Activated CD8-positive, alpha-beta T cell treated with anti-CD3 and anti-CD28 coated beads for 36 hours (primary cell): Measurements from ENCODE around the gene PDLIM3. TPM values are rescaled to one million over a fixed set of nuclear protein-coding genes. Genes with fewer than 3 reads are reported as not detected.
"Not testable (repeated sequence)": the region's sequence is repeated elsewhere in the genome, so short reads cannot be mapped to it uniquely, and the experiment has no call there.

Source experiments
- ATAC-seq: fragments of 200-7000 bp; cut with Tn5 transposase; one replicate; pipeline ENCODE4 v1.10.0; 2021; ENCODE audit warnings: mild to moderate bottlenecking, moderate library complexity
- CTCF ChIA-PET: fragments of 350-600 bp; sonication (Branson Sonifier 250); formaldehyde crosslinking; loops from one replicate; lab custom pipeline; 2021; ENCODE audit warnings: antibody characterized with exemption; lab: Charles Lee
- POLR2A ChIA-PET: fragments of 350-600 bp; sonication (Branson Sonifier 250); formaldehyde crosslinking; loops from one replicate; lab custom pipeline; 2021; ENCODE audit warnings: antibody characterized with exemption; lab: Charles Lee
- DNase-seq: peaks from one replicate; pipeline ENCODE4 v3.0.0-alpha.2; 2020
- H3K27ac Mint-ChIP-seq: one replicate; pipeline ENCODE4 v1.8.0; 2021; ENCODE audit warnings: mild to moderate bottlenecking, mixed read lengths
- H3K27me3 Mint-ChIP-seq: one replicate; pipeline ENCODE4 v1.8.0; 2021; ENCODE audit warnings: mixed read lengths
- H3K36me3 Mint-ChIP-seq: one replicate; pipeline ENCODE4 v1.8.0; 2021; ENCODE audit warnings: low read depth, mixed read lengths
- H3K4me1 Mint-ChIP-seq: one replicate; pipeline ENCODE4 v1.8.0; 2021; ENCODE audit warnings: low read depth, mixed read lengths
- H3K4me3 Mint-ChIP-seq: one replicate; pipeline ENCODE4 v1.8.0; 2021; ENCODE audit warnings: mild to moderate bottlenecking, moderate library complexity, mixed read lengths
- H3K9me3 Mint-ChIP-seq: one replicate; pipeline ENCODE4 v1.8.0; 2021; ENCODE audit warnings: mixed read lengths
- intact Hi-C: fragments of 100-400 bp; cut with micrococcal nuclease; formaldehyde crosslinking; loops from one replicate; pipeline ENCODE4 v1.10.0; 2022
- total RNA-seq, 2 experiments: library from RNA; stranded (reverse); gene quantifications; one replicate each; pipeline ENCODE4 v1.2.3, GENCODE V29; 2021
- TF ChIP-seq, protein P1 (sequence below): fragments of 200-600 bp; IDR thresholded peaks from one replicate; pipeline ENCODE4 v1.8.0; 2022; ENCODE audit warnings: antibody characterized with exemption, mild to moderate bottlenecking

PDLIM3 gene
- total RNA-seq, 2 experiments from 2014 or later: not detected

DNA sequence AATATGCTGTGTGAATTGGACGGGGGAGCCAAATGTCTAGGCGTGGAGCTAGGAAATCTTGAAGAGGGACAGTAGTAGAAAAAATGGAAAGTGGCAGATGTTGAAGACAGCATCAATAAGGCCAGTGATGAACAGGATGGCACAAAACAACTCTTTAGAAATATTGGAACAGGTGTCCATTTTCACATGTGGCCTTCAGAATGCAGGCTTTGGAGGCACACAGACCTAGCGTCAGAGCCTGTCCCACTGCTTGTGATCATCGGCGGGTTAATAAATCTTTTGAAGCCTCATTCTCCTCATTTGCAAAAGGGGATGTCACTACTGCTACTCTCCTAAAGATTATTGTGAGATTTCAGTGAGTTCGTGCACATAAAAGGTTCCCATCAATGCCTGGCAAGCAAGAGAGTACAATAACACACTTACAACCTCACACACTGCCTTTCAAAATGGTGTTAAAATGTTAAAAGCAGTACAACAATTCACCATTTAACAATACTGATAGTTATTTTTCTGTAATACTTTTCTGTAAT is 2.4 kb downstream of the PDLIM3 start:
- DNase-seq (no peak), ATAC-seq (no peak)
- ChIA-PET POLR2A (interaction anchor here (0.5 kb wide), 1 partner anchor 69 kb away, joined by 3 read pairs; no protein-coding TSS in a partner anchor), CTCF (interaction anchor here (1.3 kb wide), 1 partner anchor 65 kb away, joined by 3 read pairs; no protein-coding TSS in a partner anchor)
- intact Hi-C loops: no loop called here
- no peaks in the 10 kb centered on the region for H3K36me3 Mint-ChIP-seq
- peaks cover 41% of the 10 kb centered on the region for H3K27me3 Mint-ChIP-seq
- H3K27ac Mint-ChIP-seq: no peak overlapping the region
- TF ChIP-seq, protein P1, sequence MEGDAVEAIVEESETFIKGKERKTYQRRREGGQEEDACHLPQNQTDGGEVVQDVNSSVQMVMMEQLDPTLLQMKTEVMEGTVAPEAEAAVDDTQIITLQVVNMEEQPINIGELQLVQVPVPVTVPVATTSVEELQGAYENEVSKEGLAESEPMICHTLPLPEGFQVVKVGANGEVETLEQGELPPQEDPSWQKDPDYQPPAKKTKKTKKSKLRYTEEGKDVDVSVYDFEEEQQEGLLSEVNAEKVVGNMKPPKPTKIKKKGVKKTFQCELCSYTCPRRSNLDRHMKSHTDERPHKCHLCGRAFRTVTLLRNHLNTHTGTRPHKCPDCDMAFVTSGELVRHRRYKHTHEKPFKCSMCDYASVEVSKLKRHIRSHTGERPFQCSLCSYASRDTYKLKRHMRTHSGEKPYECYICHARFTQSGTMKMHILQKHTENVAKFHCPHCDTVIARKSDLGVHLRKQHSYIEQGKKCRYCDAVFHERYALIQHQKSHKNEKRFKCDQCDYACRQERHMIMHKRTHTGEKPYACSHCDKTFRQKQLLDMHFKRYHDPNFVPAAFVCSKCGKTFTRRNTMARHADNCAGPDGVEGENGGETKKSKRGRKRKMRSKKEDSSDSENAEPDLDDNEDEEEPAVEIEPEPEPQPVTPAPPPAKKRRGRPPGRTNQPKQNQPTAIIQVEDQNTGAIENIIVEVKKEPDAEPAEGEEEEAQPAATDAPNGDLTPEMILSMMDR: no peak
- H3K9me3 Mint-ChIP-seq: no peaks in the 10 kb centered on the region
- H3K4me3 Mint-ChIP-seq: no peak overlapping the region
- no peaks in the 10 kb centered on the region for H3K4me1 Mint-ChIP-seq

DNA sequence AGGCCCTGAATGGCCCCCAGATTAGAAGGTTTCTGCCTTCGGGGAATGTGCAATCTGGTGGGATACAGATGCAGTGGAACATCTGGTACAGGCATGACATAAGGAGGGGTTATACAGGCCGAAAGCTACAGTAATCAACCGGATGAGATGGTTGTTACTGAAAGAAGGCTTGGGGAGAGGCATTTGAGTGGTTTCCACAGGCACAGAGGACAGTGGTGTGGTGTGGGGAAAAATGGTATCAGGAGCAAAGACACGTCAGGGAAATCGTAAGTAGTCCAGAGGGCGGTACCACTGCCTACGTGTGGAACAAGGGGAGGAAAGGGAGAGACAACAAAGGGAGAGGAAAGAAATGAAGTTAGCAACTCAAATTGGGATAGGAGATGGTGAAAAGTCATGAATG is 3.0 kb downstream of the PDLIM3 start:
- no peaks in the 10 kb centered on the region for H3K4me1 Mint-ChIP-seq
- H3K9me3 Mint-ChIP-seq: no peaks in the 10 kb centered on the region
- H3K27me3 Mint-ChIP-seq: peaks cover 41% of the 10 kb centered on the region
- intact Hi-C loops: no loop called here
- no peak overlapping the region for H3K4me3 Mint-ChIP-seq
- TF ChIP-seq, protein P1: no peak
- no peaks in the 10 kb centered on the region for H3K36me3 Mint-ChIP-seq
- no peak for DNase-seq
- ChIA-PET CTCF (interaction anchor here (1.3 to 1.7 kb wide), 2 partner anchors 20 to 66 kb away, joined by 3 read pairs; no protein-coding TSS in a partner anchor), POLR2A (no interaction called here)
- ATAC-seq: no peak
- H3K27ac Mint-ChIP-seq: no peak overlapping the region

DNA sequence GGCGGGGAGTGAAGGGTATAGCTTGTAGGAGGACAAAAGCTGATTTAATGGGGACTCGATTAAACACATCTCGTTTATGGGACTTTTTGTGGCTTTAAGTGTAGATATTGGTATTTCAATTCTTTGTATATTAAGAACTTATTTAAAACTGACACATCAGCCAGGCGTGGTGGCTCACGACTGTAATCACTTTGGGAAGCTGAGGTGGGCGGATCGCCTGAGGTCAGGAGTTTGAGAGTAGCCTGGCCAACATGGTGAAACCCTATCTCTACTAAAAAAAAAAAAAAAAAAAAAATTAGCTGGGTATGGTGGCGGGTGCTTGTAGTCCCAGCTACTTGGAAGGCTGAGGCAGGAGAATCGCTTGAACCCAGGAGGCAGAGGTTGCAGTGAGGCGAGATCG is 3.7 kb downstream of the PDLIM3 start:
- DNase-seq, H3K27ac Mint-ChIP-seq, H3K36me3 Mint-ChIP-seq, POLR2A ChIA-PET, H3K4me1 Mint-ChIP-seq, H3K4me3 Mint-ChIP-seq, intact Hi-C loops, ATAC-seq, H3K9me3 Mint-ChIP-seq: not testable (repeated sequence)
- peaks cover 40% of the 10 kb centered on the region for H3K27me3 Mint-ChIP-seq
- CTCF ChIA-PET: interaction anchor here (1.3 to 1.7 kb wide), 2 partner anchors 19 to 66 kb away, joined by 3 read pairs; no protein-coding TSS in a partner anchor

DNA sequence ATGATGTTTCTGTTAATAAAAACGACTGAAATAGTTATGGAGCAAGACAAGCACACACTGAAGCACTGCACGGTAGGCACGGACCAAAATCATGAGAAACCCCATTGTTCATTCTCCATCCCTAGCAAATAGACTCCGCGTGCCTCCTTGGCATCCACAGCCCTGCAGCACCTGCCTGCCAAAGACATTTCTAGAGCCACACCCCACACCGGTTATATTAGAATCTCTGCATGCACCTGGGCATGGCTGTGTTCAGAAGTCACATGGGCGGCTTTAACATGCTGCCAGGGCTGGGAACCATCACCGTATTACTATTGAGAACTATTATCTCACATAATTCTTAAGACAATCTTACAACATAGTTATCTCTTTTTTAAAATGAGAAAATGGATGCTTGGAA is 5.9 kb downstream of the PDLIM3 start:
- TF ChIP-seq, protein P1: no peak
- H3K9me3 Mint-ChIP-seq: peaks cover 9% of the 10 kb centered on the region
- no peak for ATAC-seq
- H3K36me3 Mint-ChIP-seq: no peaks in the 10 kb centered on the region
- ChIA-PET POLR2A (no interaction called here), CTCF (interaction anchor here (0.8 kb wide), 1 partner anchor 10 kb away, joined by 3 read pairs; no protein-coding TSS in a partner anchor)
- intact Hi-C loops: no loop called here
- DNase-seq: no peak
- no peak overlapping the region for H3K4me3 Mint-ChIP-seq
- H3K27me3 Mint-ChIP-seq: peaks cover 35% of the 10 kb centered on the region
- H3K4me1 Mint-ChIP-seq: no peaks in the 10 kb centered on the region
- no peak overlapping the region for H3K27ac Mint-ChIP-seq

DNA sequence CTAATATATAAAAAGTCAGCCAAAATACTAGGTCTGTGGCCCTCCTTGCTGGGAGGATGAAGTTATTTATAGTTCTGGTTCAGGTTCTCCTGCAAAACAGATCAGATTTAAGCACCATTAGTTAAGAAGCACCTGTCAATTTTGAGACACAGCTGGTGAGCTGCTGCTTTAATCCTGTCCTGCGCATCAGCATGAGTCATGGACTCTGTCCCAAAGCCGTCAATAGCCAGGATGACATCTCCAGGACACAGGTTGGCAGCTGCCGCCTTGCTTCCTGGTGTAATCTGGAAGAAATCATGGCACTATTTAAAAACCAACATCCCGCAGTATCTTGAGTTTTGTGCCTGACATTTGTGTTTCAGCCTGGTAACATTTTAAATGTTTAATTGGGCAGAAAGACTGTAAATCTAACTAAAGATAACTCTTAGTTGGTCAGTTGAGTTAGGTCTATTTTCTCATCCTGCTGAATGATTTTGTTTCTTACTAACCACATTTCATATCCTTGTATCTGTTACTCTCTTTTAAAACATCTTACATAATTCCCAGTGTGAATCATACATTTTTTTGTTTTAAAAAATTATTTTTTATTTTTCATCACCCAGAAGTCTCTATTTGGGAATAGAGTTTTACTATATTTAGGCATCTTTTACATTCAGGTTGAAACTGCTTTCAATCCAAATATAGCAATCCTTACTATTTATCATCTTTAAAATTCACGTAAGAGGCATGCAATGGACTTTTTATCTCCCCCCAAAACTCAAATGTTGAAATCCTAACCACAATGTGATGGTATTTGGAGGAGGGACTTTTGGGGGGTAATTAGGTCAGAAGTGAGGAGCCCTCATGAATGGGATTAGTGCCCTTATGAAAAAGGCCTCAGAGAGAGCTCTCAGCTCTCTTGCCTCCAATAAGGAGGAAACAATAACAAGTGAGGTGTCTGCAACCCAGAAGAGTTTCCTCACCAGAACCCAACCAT is 10.1 kb downstream of the PDLIM3 start:
- no peaks in the 10 kb centered on the region for H3K36me3 Mint-ChIP-seq
- DNase-seq: no peak
- CTCF ChIA-PET: interaction anchor here (1.0 kb wide), 1 partner anchor 73 kb away, joined by 6 read pairs; no protein-coding TSS in a partner anchor
- intact Hi-C loops: no loop called here
- peaks cover 20% of the 10 kb centered on the region for H3K27me3 Mint-ChIP-seq
- H3K4me3 Mint-ChIP-seq: no peak overlapping the region
- POLR2A ChIA-PET: no interaction called here
- H3K27ac Mint-ChIP-seq: no peak overlapping the region
- H3K4me1 Mint-ChIP-seq: no peaks in the 10 kb centered on the region
- TF ChIP-seq, protein P1: no peak
- peaks cover 9% of the 10 kb centered on the region for H3K9me3 Mint-ChIP-seq
- no peak for ATAC-seq
